Endometrial microvascular endothelial cells (primary cell): ENCODE data around the gene DIS3L2. TPM values are rescaled to one million over a fixed set of nuclear protein-coding genes. Genes with fewer than 3 reads are reported as not detected.
"Not testable (repeated sequence)": the region's sequence is repeated elsewhere in the genome, so short reads cannot be mapped to it uniquely, and the experiment has no call there.

ENCODE experiments used
- in situ Hi-C: cut with HindIII; loops from 2 replicates; pipeline ENCODE4 v1.10.0; 2017; ENCODE audit warnings: low sequenced_read_pairs, low pct_unique_long_range_greater_than_20kb; ENCODE audit errors: inconsistent ontology term
- total RNA-seq: library from RNA; depleted of rRNA; stranded (reverse); fragments of >200 nt; gene quantifications from one replicate; pipeline ENCODE4 v1.2.3, GENCODE V29; 2015; ENCODE audit errors: inconsistent ontology term

DIS3L2 gene
- total RNA-seq, 1 donor from 2014 or later, result 25.8 TPM

DNA sequence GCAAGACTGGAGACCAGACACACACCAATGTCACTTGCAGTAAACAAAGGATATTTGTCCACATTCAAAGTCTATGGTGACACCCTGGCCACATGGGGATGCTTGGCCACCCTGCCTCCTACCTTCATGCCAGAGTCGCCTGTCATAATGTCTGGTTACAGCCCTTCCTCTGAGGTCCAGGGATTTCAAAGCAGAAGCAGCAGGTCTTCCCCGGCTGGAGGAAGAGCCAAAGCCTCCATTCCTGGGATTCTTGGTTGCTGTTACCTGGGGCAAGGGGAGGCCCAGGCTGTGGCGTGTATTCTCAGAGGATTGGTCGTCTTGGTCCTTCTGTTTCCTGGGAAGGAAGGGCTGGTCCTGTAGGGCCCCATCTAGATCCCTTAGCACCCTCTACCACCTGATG lies 414.7 kb downstream of the DIS3L2 start:
- in situ Hi-C loops, result no loop called here

DNA sequence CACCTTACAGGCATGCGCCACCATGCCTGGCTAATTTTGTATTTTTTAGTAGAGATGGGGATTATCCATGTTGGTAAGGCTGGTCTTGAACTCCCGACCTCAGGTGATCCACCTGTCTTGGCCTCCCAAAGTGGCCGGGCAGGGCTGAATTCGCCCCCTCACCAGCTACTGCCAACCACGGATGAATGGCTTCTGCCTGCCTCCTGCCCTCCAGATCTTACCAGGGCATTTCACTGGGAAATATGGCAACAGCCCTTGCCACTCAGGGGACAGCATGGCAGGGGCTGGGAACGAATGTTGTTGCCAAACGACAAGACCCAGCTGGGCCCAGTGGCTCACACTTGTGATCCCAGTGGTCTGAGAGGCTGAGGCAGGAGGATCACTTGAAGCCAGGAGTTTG lies 415.2 kb downstream of the DIS3L2 start:
- in situ Hi-C loops, result no loop called here

DNA sequence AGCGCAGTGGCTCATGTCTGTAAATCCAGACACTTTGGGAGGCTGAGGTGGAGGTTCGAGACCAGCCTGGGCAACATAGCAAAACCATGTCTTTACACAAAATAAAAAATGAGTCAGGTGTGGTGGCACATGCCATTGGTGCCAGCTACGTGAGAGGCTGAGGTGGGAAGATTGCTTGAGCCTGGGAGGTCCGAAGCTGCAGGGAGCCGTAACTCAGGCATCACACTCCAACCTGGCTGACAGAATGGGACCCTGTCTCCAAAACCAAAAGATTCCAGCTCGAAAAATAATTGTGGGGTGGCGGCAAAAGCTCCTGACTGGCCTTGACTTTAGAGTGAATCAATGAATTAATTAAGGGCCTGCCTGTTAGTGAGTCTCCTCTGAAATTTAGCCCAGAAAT lies 415.8 kb downstream of the DIS3L2 start:
- in situ Hi-C loops, result no loop called here

DNA sequence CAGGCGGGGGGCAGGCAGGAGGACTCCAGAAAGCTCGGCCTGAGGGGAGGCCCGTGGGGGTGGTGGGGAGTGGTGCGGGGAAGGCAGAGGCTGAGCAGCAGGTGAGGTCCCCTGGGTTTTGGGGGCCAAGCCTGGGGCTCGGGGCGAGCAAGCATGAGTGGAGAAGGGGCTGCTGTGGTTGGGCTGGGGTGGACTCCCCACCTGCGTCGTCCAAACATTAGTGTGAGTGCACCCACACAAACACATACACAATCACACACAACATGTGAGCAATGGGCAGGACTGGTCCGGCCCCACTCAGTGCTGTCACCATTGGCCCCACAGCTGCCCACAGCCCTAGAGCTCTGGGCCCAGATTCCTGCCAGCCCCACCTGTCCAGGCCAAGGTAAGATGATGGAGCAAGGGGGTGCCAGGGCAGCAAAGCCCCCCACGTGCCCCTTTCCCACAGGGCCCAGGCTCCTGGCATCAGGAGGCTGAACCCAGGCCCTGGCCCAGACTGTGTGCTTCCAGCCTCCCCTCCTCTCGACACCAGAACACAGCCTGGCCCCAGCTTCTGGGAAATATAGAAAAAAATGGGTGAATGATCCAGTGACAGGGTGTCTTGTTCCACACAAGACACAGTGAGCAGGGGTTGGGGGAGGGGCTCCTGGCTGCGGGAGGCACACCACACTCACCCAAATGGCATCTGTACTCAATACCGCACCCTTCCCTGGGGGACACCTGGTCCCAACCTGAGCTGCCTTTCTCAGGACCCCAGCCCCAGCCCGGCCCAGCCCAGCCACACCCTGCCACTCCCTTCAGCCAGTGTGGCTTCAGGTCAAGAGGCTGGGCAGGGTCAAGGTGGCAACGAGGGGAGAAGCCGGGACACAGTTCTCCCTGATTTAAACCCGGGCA lies 416.6 kb downstream of the DIS3L2 start:
- in situ Hi-C loops, result no loop called here

DNA sequence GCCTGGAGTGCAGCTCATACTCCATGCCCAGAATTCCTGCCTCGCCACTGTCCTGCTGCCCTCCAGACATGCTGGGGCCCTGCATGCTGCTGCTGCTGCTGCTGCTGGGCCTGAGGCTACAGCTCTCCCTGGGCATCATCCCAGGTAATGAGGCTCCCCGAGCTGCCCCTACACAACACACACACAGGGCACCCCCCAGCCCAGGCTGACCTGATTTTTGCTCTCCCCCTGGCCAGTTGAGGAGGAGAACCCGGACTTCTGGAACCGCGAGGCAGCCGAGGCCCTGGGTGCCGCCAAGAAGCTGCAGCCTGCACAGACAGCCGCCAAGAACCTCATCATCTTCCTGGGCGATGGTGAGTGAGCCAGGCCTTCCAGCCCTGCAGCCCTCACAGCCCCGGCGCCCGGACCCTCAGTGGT lies 417.2 kb downstream of the DIS3L2 start, which contains the start of gene ALPP:
Gene ALPP (plus strand): TSS at position 17 of the 417 bp plus-strand sequence. CDS start 52 bp downstream, at position 69.
- in situ Hi-C loops, result not testable (repeated sequence)

DNA sequence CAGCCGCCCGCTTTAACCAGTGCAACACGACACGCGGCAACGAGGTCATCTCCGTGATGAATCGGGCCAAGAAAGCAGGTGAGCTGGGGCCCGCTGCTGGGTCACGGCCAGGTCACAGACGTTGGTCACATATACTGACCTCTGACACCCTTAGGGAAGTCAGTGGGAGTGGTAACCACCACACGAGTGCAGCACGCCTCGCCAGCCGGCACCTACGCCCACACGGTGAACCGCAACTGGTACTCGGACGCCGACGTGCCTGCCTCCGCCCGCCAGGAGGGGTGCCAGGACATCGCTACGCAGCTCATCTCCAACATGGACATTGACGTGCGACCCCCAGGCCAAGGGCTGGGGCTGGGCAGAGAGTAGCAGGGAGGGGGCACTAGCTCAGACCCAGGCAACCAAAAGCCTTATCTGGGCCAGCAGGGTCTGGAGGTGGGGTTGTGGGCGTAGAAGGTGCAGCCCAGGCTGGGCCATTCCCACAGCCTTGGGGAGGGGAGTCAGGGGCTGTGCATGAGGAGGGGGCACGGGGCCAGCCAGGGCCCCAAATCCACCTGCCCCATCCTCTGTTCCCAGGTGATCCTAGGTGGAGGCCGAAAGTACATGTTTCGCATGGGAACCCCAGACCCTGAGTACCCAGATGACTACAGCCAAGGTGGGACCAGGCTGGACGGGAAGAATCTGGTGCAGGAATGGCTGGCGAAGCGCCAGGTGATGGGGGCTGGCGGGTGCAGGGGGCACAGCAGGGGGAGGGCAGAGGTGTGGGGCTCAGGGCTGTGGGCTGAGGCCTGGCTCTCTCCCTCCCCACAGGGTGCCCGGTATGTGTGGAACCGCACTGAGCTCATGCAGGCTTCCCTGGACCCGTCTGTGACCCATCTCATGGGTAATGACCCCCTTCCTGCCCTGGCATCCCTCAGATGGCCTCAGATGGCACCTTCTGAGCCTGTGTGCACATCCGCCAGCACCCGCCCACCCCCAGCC lies 418.4 kb downstream of the DIS3L2 start:
- in situ Hi-C loops, result not testable (repeated sequence)

DNA sequence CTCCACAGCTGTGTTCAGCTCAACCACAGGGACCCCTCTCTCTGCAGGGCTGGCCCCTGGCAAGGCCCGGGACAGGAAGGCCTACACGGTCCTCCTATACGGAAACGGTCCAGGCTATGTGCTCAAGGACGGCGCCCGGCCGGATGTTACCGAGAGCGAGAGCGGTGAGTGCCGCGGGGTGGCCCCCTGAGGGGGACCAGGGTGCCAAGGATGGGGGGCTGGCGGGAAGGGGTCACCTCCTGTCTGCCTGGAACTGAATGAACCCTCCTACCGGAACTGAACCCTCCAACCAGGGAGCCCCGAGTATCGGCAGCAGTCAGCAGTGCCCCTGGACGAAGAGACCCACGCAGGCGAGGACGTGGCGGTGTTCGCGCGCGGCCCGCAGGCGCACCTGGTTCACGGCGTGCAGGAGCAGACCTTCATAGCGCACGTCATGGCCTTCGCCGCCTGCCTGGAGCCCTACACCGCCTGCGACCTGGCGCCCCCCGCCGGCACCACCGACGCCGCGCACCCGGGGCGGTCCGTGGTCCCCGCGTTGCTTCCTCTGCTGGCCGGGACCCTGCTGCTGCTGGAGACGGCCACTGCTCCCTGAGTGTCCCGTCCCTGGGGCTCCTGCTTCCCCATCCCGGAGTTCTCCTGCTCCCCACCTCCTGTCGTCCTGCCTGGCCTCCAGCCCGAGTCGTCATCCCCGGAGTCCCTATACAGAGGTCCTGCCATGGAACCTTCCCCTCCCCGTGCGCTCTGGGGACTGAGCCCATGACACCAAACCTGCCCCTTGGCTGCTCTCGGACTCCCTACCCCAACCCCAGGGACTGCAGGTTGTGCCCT lies 419.9 kb downstream of the DIS3L2 start:
- in situ Hi-C loops, result not testable (repeated sequence)

DNA sequence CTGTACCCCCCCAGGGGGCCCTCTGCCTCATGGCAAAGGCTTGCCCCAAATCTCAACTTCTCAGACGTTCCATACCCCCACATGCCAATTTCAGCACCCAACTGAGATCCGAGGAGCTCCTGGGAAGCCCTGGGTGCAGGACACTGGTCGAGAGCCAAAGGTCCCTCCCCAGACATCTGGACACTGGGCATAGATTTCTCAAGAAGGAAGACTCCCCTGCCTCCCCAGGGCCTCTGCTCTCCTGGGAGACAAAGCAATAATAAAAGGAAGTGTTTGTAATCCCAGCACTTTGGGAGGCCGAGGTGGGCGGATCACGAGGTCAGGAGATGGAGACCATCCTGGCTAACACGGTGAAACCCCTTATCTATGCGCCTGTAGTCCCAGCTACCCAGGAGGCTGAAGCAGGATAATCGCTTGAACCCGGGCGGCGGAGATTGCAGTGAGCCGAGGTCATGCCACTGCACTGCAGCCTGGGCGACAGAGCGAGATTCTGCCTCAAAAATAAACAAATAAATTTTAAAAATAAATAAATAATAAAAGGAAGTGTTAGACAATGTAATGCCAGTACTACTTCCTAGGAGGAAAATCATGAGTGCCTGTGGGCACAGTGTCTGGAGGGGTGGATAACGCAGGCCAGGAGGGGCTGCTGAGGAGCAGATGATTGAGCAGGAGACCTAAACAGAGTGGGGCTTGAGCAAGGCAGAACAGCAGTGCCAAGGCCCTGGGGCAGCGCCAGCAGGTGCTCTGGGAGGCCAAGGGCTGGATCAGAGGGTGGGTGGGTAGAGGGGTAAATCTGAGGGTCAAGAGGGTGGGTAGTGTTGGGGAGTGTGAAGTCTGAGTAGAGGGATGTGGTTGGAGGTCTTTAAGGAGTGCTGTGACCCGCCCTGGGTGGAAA lies 421.1 kb downstream of the DIS3L2 start:
- in situ Hi-C loops, result no loop called here

DNA sequence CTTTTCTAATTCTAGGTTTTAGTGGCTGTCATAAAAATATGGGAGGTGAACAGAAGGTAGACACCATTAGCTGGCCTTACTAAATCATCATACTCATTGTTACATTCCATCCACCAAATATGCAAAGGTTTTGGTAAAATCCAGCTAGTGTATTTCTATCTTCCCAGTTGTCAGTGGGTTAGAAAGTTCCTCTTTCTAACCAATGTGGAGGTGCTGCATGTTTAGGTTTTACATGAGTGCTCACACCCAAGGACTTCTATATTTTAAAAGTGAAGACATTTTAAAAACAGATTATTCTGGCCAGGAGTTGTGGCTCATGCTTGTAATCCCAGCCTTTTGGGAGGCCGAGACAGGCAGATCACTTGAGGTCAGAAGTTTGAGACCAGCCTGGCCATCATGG lies 423.0 kb downstream of the DIS3L2 start:
- in situ Hi-C loops, result no loop called here

DNA sequence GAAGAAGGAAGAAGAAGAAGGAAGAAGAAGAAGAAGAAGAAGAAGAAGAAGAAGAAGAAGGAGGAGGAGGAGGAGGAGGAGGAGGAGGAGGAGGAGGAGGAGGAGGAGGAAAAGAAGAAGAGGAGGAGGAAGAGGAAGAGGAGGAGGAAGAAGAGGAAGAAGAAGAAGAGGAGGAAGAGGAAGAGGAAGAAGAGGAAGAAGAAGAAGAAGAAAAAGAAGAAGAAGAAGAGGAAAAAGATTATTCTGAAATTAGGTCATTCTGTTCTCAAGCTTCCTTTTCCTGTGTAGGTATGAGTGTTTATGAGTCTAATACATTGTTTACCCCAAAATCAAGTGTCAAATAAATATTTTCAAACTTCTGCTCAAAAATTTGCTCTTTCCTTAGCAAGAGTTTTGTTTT lies 423.5 kb downstream of the DIS3L2 start:
- in situ Hi-C loops, result not testable (repeated sequence)

DNA sequence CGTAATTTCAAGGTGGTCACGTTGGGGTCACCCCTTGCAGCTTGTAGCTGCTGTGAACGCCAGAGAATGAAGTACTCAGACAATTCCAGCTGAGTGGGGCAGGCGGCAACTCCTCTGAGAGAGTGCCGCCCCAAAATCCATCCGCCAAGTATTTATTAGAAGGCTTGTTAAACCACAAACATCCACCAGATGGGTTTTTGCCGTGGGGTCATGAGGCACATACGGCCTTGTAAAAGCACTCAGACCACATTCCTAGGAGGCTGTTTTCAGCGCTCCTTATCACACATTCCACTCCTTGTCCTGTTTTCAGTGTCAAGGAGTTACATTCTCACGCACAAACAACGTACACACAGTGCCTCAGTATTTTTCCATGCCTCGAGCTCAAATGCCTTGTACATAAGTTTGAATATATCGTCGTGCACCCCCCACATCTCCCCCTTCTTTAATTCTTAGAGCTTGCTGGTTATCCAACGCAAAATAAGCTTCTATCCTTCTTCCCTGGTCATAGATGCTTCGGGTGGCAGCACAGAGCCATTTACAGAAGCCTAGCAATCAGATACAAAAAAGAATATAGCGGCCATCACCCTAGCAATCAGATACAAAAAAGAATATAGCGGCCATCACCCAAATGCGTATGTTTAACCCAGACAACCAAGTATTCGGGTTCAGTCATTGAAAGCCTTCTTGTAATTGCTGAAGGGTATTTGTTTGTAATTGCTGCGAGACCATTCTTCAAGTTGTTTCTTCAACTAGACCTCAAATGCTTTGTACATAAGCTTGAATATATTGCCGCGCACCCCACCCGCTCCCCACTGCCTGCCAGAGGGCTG lies 424.4 kb downstream of the DIS3L2 start:
- in situ Hi-C loops, result no loop called here

DNA sequence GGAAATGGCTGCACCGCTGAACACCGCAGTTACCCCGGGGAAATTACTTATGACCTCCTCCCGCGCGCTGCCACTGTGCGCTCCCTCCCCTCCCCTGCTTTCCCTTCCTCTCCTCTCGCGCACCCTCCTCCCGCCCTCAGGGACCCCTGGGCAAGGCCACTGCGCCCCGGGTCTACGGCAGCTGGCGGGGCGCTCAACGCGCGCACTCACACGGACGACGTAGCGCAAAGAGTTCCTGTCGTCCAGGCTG lies 424.9 kb downstream of the DIS3L2 start:
- in situ Hi-C loops, result no loop called here

Other genes with a start within 250 kb of the DIS3L2 start
- 26.9 TPM for gene PDE6D, start 180.4 kb upstream of the DIS3L2 start, total RNA-seq
- 32.8 TPM for gene COPS7B, start 175.3 kb upstream of the DIS3L2 start, total RNA-seq
- not detected for gene NPPC, start 35.3 kb upstream of the DIS3L2 start, total RNA-seq